RWPE1 (cell line): Measurements from ENCODE around the gene DALRD3.
A peak's percentile ranks its signal among the peaks of the same experiment; 100 is the strongest.

Experiments used
- CTCF ChIA-PET: fragments of 350-600 bp; sonication (Branson Sonifier 250); formaldehyde crosslinking; extraction: SDS; loops from one replicate; lab custom pipeline; 2021; lab: Yijun Ruan, JAX
- POLR2A ChIA-PET: fragments of 400-600 bp; formaldehyde crosslinking; extraction: SDS; loops from one replicate; lab custom pipeline; 2020; ENCODE audit warnings: antibody characterized with exemption; ENCODE audit not compliant: low non-redundant PET; lab: Yijun Ruan, JAX
- DNase-seq: peaks from one replicate; pipeline ENCODE4 v3.0.0; 2012; ENCODE audit warnings: low spot score
- H3K27ac ChIP-seq: fragments of 450-650 bp; 2 replicates; pipeline ENCODE4 v1.5.1; 2017
- TF ChIP-seq, protein P1 (sequence below): fragments of 450-650 bp; conservative IDR thresholded peaks from 2 replicates; pipeline ENCODE4 v1.5.1; 2017; ENCODE audit warnings: low read depth, mild to moderate bottlenecking

DALRD3 gene

DNA sequence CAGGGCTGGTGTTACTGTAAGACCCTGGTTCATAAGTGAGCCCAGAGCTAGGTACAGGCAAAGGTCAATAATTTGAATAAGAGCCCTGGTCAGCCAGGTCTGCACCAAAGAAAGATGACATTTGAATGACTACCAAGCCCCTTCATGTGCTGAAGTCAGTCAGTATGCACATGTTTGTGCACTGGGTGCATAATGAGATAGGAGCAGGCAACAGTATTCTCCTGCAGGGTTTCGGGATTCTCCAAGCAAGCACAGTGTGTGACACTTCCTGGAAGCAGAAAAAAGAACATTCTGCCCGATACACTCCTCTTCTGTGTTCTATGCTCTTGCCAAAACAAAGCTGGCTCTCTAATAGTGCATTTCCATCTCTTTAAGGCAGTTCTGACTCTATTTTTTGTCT lies 16.3 kb upstream of the DALRD3 start:
- DNase-seq: no peak
- CTCF ChIA-PET: interaction anchor here (0.6 kb wide), 1 partner anchor 47 kb away, joined by 3 read pairs; no protein-coding TSS in a partner anchor
- no peak overlapping the region for H3K27ac ChIP-seq
- TF ChIP-seq, protein P1, sequence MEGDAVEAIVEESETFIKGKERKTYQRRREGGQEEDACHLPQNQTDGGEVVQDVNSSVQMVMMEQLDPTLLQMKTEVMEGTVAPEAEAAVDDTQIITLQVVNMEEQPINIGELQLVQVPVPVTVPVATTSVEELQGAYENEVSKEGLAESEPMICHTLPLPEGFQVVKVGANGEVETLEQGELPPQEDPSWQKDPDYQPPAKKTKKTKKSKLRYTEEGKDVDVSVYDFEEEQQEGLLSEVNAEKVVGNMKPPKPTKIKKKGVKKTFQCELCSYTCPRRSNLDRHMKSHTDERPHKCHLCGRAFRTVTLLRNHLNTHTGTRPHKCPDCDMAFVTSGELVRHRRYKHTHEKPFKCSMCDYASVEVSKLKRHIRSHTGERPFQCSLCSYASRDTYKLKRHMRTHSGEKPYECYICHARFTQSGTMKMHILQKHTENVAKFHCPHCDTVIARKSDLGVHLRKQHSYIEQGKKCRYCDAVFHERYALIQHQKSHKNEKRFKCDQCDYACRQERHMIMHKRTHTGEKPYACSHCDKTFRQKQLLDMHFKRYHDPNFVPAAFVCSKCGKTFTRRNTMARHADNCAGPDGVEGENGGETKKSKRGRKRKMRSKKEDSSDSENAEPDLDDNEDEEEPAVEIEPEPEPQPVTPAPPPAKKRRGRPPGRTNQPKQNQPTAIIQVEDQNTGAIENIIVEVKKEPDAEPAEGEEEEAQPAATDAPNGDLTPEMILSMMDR: no peak
- POLR2A ChIA-PET: no interaction called here

DNA sequence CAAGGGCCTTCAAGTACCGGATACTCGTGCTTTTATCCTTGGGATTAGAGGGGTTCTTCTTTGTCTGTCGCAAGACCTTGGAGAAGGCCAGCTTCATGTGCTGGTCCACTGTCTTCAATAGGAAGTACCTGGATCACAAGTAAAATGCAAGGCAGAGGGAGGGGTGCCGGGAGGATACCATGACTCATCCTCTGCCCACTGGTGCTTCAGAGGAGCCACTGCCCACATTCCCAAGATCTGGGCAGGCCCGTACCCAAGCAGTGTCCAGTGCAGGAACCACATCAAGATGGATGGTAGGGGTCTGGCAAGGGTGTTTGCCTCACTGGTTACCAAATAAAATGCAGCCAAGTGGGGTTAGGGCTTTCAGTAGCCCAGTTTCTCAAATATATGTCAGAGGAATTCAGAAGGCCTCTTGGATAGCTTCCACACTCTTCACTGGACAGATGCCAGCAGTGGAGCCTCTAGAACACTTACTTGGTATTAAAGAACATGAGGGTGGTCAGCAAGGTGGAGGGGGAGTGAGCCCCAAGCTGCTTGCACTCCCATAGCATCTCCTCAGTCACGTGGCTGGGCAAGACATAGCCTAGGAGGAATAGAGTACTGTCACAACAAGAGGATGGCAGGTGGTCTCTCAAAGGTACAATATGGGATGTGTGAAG lies 14.4 kb upstream of the DALRD3 start:
- DNase-seq: no peak
- POLR2A ChIA-PET: no interaction called here
- CTCF ChIA-PET: interaction anchor here (0.6 kb wide), 1 partner anchor 96 kb away, joined by 3 read pairs; no protein-coding TSS in a partner anchor
- TF ChIP-seq, protein P1: no peak
- peak overlapping the region; percentile 34 for H3K27ac ChIP-seq

DNA sequence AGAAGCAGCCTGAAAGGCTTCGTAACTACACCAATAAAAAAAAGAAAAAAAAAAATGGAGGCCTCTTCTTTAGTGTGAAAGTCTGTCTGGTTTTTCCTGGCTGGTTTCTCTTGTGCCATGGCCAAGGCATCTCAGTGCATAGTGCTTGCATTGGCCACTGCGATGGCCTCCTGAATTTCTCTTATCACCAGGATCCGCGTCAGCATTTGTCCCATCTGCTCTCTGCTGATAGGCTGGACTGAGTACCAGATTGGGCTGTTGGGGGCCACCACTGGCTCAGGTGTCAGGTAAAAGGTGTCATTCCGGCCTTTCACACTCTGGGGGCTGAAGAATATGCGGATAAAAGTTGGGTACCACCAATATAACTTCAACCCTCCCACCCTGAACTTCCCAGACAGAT lies 11.9 kb upstream of the DALRD3 start:
- peak overlapping the region; percentile 54 for H3K27ac ChIP-seq
- TF ChIP-seq, protein P1: no peak
- no peak for DNase-seq
- ChIA-PET CTCF (no interaction called here), POLR2A (no interaction called here)

DNA sequence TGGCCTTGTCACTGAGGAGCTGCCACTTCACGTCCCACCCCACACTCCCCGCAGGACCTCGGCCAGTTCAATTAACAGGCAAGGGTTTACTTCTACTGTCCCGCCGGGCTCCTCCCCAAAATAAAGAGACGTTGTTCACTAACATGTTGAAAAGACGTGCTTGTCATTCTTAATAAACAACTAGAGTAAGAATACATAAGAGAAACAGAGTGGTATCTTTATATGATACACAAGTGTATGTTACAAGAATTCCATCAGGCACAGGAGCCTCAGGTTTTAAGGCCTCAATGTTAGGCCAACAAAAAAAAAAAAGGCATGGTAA lies 11.1 kb upstream of the DALRD3 start:
- ChIA-PET CTCF (no interaction called here), POLR2A (interaction anchor here (0.6 to 1.2 kb wide), 2 partner anchors 22 to 63 kb away, joined by 3 to 5 read pairs; partner anchors contain the start of gene WDR6)
- DNase-seq: no peak
- peak overlapping the region; percentile 77 for H3K27ac ChIP-seq
- TF ChIP-seq, protein P1: no peak

DNA sequence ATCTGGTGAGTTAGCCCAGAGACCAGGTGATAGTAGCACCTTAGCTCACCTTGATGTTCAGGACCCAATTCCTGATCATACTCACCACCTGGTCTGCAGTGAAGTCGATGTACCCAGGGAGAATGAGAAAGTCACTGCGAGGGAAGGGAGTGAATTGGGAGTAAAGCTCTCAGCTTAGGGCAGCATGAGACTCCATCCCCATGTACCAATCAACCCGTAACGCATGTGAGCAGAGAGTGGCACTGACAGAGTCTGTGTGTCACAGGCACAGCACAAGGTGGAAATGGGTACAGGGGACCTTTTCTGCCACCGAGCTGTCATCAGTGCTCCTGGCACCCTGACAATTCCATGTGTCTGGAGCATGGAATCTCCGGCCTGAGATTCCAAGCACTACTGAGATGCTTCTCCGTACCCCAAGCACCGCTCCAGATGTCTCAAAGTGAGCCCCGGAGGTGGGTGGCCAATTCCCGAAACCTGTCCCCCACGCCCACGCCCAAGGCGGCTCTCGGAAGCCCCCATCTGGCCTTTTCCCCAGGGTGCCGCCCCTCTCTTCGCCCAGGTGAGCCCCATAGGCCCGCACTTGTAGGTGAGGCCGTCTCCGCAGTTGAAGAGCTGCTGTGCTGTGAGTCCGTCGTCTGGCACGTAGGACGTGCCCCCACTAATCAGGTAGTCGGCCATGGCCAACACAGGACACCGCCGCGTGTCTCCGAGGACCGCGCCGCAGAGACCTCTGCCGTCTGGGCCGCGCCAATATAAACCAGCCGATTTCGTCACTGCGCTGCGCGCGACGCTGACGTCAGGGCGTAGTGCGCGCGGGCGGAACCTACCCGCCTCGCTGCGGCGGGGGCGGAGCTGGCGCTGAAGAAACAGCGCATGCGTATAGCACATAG lies 10.5 kb upstream of the DALRD3 start, which contains the start of gene IMPDH2:
IMPDH2 (minus strand) TSS at position 726 of the 890 bp plus-strand sequence; CDS start at position 678, 48 bp downstream.
- POLR2A ChIA-PET: interaction anchor here (0.6 to 1.2 kb wide), 2 partner anchors 22 to 63 kb away, joined by 3 to 5 read pairs; partner anchors contain the start of gene WDR6
- TF ChIP-seq, protein P1: no peak
- H3K27ac ChIP-seq: peak within 1 kb of the TSS; percentile 77
- DNase-seq: peak; percentile 71
- CTCF ChIA-PET: interaction anchor here (0.6 kb wide), 1 partner anchor 167 kb away, joined by 4 read pairs; no protein-coding TSS in a partner anchor

DNA sequence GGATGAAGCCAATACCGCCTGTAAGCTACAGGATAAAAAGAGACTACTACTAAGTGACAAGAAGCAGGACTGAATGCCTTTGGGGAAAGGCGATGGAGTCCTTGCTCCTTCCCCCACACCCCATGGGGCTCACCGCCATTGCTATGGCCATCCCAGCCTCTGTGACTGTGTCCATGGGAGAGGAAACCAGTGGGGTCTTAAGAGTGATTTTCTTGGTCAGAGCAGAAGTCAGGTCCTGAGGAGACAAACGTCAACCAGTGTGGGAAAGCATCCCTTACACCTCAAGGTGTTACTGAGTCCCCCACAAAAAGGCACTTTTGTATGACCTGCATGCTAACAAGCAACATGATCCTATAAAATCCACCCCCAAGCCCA lies 9.9 kb upstream of the DALRD3 start:
- H3K27ac ChIP-seq: peak overlapping the region; percentile 77
- TF ChIP-seq, protein P1: no peak
- CTCF ChIA-PET: interaction anchor here (0.6 kb wide), 1 partner anchor 167 kb away, joined by 4 read pairs; no protein-coding TSS in a partner anchor
- POLR2A ChIA-PET: no interaction called here
- no peak for DNase-seq
